HG02884 (cell line): ENCODE measurements around the gene LAMB1.

Source experiments
- ATAC-seq: cut with Tn5 transposase; IDR thresholded peaks from one replicate; pipeline ENCODE4 v1.9.1; 2021; ENCODE audit warnings: mild to moderate bottlenecking, moderate library complexity; ENCODE audit not compliant: unreplicated experiment

The LAMB1 gene

GRCh38 chr7:107949443-107949935, 53.5 kb downstream of the LAMB1 start:
- no peak for ATAC-seq

GRCh38 chr7:107948645-107949442, 54.1 kb downstream of the LAMB1 start:
- no peak for ATAC-seq

- ATAC-seq: no peak
These were observed 56.1 kb downstream of the LAMB1 start for GRCh38 chr7:107946881-107947280.

GRCh38 chr7:107946451-107946850, 56.5 kb downstream of the LAMB1 start:
- ATAC-seq: no peak

- ATAC-seq: no peak
These were observed 57.6 kb downstream of the LAMB1 start for GRCh38 chr7:107945332-107945731.

DNA sequence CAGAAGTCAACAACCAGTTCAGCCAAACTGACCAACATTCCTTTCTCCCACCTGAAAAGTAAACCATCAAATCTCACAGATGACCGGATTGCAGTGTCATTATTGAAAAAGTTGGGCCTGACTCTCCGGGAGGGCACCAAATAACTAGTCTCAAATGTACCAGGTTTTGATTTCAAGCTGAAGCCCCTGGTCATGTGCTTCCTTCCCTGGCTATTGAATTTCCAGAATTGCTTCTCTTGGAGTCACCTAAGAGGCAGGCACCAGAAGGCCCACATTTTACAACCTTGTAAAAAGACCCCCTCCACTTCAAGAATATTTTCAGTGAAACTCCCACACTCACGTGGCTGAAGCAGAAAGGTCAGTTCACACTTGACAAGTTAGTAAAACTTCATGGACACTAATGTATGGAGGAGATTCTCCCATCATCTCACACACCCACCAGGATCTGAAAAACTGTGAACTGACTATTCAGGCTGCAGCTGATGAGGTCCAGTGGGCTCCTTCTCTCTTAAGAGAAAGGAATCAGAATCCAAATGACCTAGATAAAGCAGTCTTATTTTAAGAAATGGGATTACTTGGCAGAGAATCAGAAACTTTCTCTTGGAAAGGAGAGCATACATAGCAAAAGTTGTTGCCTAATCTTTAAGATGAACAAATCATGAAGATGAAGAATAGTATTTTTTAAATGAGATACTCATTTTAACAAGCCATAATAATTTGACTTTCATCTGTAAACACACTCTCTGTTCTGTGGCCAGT, 58.4 kb downstream of the LAMB1 start:
- no peak for ATAC-seq

DNA sequence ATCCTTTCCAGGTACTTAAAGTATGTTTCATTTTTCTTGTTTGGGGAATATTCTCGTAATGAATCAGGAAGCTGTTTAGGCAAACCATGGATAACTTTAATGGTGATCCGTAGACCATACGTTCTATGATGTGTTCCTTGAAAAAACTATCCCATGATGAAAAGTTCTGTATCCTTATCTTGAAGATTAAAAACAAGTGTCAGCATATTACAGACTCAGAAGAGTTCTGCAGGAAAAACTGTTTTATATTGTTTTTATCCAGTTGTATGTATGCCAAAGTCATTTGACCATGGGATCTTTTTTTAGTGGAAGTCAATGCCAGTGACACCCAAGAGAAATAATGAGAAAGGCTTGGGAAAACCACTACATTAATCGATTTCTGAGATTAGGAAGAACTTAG, 59.9 kb downstream of the LAMB1 start:
- no peak for ATAC-seq

- ATAC-seq: no peak
These were observed 62.0 kb downstream of the LAMB1 start for GRCh38 chr7:107940951-107941350.

- no peak for ATAC-seq
These were observed 63.1 kb downstream of the LAMB1 start for GRCh38 chr7:107939573-107940489.

DNA sequence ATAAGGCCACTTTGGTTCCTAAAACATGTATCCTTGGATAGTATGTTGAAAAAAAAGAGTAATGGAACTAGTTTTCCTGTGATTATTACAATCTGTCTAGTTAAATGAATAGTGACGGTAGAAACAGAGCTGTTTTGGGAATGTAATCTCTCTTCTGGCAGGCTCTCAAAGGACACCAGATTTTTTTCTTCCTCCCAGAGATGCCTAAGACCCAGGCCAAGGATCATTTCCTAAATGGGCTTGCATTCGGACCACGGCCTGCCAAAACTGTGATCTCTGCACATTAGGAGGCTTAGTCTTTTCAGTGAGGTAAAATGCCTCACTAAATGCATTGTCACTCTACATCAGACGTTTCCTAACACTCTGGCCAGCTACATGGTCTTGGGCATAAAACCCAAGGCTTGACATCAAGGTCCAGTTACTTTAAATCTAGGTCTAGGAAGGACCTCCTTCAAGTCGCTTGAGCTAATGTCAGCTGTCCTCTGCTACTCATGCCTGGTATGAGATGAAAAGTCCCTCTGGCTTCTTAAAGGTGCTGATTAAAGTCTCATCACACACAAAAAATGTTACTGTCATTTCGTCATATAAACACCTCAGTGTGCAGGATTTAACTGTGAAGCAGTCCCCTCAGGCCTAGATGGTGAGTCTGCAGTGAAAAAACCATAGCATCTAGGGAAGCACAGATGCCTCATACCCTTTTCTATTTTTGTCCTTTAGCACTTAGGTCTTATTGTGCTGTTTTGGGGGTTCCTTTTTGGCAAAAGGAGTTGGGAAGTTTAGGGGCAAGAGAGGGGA, 64.3 kb downstream of the LAMB1 start:
- ATAC-seq: no peak

GRCh38 chr7:107937531-107937930, 65.4 kb downstream of the LAMB1 start:
- ATAC-seq: no peak

DNA sequence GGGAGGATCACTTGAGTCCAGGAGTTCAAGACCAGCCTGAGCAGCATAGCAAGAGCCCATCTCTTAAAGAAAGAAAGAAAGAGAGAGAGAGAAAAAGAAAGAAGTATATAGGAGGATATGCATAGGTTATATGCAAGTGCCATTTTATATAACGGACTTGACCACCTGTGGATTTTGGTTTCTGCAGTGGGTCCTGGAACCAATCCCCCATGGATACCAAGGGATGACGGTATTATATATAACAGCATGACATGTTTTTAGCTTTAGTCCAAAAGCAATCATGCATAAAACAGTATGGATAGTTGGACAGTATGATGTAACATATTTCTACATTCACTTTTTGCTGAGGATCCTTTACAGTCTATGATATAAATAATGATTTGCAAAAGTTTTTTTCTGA, 66.6 kb downstream of the LAMB1 start:
- ATAC-seq: no peak

- no peak for ATAC-seq
These were observed 67.8 kb downstream of the LAMB1 start for GRCh38 chr7:107934991-107935770.

- no peak for ATAC-seq
These were observed 69.5 kb downstream of the LAMB1 start for GRCh38 chr7:107933386-107934013.

DNA sequence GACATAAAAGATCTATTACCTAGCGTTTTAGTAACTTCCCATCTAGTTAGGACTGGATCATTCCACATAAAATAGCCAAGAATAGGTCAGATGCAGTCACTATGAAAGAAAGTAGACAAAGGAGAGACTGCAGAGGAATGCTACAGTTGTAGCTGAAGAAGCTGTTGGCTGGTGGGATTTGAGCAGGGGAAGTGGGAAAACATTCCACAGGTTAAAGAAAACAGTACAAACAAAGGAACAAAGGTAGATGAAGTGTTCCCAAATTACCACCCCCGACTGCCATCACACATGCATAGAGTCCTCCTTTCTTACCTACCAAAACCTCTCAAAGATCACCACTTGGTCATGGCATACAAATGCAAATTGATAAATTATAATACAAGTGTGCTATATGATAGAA, 70.2 kb downstream of the LAMB1 start:
- ATAC-seq: no peak

DNA sequence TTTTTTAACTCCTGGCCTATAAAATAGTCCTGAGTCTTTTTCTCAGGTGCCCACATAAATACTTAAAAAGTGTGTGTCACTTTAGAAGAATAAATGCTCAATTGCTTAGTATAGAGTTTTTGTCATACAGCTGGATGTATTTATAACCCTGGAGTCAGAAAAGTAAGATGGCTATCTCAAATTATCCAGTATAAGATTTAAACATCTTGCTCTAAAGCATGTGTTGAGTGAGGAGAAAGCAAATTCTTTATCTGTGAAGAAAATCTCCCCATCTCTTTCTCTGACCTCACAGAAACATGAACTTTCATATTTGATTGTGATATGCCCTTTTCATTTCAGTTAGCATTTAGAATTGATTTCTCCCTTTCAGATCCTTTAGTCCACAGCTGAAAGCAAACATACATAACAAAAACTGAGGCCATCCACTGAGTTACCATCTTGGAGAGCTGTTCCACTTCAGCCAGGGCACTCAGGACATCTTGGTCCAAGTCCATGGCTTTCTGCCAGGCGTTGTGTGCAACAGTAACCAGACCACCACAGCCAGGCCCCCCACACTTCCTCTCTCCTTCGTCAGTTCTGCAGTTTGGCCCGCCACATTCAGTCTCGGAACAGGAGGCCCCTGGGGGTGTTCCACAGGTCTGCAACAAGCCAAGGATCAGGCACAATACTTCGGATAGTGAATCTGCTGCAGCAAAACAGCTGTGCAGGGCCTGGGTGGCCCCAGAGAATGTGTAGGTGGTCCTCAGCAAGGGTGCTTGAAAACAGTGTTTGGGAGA, 71.0 kb downstream of the LAMB1 start:
- ATAC-seq: no peak

DNA sequence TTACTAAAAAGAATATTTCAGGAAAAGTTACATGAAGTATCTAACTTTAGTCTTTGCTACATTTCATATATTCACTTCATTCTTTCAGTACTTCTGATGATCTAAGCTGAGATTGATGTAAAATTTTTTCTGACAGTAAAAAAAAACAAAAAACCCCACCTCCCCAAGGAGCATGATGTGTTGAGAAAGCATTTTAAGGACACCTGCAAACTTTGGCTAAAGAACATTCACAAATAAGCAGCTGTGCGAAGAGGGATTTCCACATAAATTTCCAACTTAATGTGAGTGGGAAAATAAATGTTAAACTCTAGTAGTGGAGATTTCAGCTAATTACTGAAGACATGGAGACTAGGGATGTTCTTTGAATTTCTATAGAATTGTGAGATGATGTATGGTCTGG, 76.5 kb downstream of the LAMB1 start:
- ATAC-seq: no peak

GRCh38 chr7:107924841-107925504, 78.0 kb downstream of the LAMB1 start:
- peak; percentile 92 for ATAC-seq
